COLO668 (cell line): ENCODE results near the gene SERPINA3.

Experiments
- DNase-seq: peaks from one replicate; lab custom pipeline; 2025; ENCODE audit not compliant: unreplicated experiment; lab: John Stamatoyannopoulos, UW

Gene SERPINA3

DNA sequence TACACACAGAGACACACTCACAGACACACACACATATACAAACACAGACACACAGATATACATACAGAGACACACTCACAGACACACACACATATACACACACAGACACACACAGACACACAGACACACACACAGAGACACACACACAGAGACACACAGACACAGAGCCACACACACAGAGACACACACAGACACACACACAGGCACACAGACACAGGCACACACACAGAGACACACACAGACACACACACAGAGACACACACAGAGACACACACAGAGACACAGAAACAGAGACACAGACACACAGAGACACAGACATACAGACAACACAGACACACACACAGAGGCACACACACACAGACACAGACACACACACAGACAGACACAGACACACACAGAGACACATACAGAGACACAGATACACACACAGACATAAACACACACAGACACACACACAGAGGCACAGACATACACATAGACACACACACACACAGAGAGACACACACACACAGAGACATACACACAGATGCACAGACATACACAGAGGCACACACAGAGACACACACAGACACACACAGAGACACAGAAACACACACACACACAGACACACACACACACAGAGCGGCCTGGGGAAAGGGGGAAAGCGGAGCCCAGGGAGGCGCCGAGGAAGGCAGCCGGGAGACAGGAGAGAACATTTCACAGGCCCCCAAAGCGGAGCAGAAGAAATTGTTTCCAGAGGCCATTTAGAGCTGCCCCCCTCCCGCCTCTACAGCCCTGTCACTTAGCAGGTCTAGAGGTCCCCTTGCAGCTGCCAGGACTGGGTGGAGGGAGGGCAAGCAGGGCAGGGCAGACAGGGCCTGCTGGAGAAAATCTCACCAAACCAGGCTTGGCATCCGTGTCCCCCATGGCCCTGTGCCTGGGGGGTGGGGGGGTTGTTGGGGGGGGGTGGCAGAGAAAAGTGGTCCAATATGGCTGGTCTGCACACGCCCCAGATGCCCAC lies 38.9 kb downstream of the SERPINA3 start:
- DNase-seq, result no peak

DNA sequence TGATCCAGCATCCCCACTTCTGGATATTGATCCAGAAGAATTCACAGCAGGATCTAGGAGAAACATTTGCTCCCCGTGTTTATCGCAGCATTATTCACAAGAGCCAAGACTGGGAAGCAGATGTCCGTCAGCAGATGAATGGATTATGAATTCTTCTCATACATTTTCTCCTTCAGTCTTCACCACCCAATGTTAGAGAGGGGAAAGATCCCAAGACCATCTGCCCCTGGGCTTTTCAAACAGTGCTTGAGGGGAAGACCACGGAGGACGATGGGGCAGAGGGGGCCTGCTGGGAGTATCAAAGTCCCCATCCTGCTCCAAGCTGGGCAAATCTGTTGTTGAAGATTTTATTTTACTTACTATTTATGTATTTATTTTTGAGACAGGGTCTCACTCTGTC lies 41.1 kb downstream of the SERPINA3 start:
- DNase-seq, result no peak

GRCh38 chr14:94654071-94654861 lies 42.1 kb downstream of the SERPINA3 start:
- DNase-seq, result no peak

DNA sequence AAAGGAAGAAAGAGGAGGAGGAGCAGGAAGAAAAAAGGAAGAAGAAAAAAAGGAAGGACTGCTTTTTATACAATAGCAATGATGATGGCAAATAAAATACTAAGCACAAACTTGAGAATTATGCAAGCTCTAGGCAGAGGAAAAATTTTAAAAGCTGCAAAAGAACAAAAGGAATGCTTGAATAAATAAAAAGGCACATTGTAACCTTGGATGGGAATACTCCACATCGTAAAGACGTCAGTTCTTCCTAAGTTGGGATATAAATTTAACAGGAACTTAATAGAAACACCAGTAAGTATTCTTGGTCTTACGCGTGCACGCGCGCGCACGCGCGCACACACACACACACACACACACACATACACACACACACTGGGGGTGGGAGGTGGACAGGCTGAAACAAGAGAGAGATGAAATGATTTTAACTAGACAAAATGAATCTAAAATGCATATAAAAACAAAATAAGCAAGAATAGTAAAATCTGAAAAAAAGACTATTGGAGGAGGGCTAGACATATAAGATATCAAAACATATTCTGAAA lies 43.0 kb downstream of the SERPINA3 start:
- DNase-seq, result no peak

GRCh38 chr14:94656043-94656442 lies 43.9 kb downstream of the SERPINA3 start:
- no peak for DNase-seq

- no peak for DNase-seq
Observed at GRCh38 chr14:94659256-94659655, 47.1 kb downstream of the SERPINA3 start.

DNA sequence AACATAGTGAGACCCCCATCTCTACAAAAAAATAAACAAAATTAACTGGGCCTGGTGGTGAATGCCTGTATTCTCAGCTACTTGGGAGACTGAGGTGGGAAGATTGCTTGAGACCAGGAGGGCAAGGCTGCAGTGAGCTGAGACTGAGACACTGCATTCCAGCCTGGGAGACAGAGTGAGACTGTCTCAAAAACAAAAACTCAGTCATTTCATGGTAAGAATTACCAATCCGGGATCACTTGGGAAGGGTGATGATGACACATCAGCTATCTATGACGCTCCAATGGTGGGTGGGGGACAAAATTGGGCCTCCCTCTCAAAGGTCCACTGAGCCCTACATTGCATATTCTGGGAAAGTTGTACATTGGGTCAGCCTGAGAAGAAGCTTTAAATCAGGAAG lies 47.7 kb downstream of the SERPINA3 start:
- no peak for DNase-seq

GRCh38 chr14:94660306-94660946 lies 48.2 kb downstream of the SERPINA3 start:
- DNase-seq, result no peak

- no peak for DNase-seq
Observed at GRCh38 chr14:94663538-94663937, 51.3 kb downstream of the SERPINA3 start.

DNA sequence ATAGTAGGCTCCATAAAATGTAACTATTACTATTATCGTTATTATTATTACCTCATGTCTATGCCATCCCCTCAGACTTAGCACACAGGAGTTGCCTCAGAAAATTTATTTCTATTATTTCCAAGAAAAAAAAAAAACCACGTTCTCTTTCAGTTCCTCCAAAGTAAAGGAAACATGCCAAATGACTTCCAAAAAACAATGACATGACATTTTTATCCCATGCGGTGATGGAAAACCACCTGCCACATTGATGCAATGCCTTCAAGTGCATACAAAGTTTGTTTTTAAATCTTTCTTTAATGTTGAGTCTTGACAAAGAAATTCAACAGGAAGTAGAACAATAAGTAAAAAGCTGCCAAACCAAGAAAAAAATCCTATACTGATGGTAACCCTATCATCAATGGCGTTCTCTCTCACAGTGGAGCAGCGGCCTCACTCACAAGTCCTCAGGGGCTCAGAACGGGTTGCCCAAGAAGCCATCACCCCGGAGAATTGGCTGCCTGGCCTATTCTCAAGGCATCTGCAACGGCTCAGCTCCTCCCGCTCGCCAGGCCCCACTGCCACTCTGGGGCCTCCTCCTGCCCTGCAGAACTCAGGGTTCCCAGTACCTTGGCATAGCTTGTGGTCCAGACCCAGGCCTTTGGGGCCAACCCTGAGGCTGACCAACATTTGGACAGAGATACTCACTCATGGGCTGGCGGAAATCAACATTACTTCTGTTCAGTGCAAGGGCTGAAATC lies 51.9 kb downstream of the SERPINA3 start:
- no peak for DNase-seq

DNA sequence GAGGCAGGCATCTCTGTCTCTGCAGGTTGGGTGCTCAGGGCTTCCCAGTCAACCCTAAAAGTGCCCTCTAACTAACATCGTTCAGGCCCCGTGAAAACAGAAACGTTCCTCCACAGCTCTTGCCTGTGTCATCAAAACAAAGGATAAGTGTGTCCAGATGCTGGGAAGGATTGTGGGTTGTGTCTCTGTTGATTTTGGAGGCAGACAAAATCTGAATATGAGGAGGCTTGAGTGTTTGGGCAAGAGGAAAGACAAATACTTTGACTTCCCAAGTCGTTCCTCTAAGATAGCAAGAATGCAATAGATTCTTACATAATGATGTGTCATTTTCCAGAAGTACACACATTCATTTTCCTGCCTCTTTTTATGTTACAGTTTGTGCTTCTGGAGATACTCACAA lies 52.9 kb downstream of the SERPINA3 start:
- no peak for DNase-seq

DNA sequence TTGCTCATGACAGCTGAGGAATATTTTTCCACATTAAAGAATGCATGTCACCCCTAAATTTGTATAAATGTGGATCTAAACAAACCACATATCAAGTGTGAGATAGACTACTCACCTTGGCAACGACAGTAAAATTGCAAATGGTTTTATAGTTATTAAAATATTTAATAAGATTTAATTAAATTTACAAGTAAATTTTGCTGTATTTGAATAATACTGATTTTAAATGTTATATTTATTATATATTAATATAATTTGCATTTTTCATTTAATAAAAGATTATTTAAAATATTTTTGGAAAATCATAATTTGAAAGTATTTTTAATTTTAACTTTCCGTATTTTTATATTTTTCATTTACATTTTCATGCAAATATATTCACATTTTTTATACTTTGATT lies 53.4 kb downstream of the SERPINA3 start:
- DNase-seq, result no peak

GRCh38 chr14:94670692-94671285 lies 58.6 kb downstream of the SERPINA3 start:
- DNase-seq, result no peak

- DNase-seq, result no peak
Observed at GRCh38 chr14:94671870-94672444, 59.8 kb downstream of the SERPINA3 start.

GRCh38 chr14:94673071-94673470 lies 60.9 kb downstream of the SERPINA3 start:
- no peak for DNase-seq
